GM23338 (cell line): ENCODE measurements around the gene BPIFB6.

Source experiments
- CTCF ChIP-seq, 2 experiments: fragments of 200-600 bp in 1 of 2; sonication (generic) in 1 of 2; conservative IDR thresholded peaks; 2 replicates each; pipeline versions ENCODE4 v1.5.1 to v1.6.1; 2016 to 2017; ENCODE audit warnings: antibody characterized with exemption in 2 of 2, low read depth in 2 of 2, mild to moderate bottlenecking in 2 of 2, moderate library complexity in 1 of 2
- EZH2 ChIP-seq: fragments of 200-600 bp; sonication (generic); IDR thresholded peaks from one replicate; pipeline ENCODE4 v1.8.0; 2017; ENCODE audit warnings: antibody characterized with exemption, mild to moderate bottlenecking, low read depth; ENCODE audit not compliant: unreplicated experiment
- EZH2phosphoT487 ChIP-seq: fragments of 200-600 bp; sonication (generic); IDR thresholded peaks from one replicate; pipeline ENCODE4 v1.8.1; 2018; ENCODE audit warnings: antibody characterized with exemption; ENCODE audit not compliant: unreplicated experiment
- POLR2AphosphoS5 ChIP-seq: IDR thresholded peaks from 2 replicates; pipeline ENCODE4 v1.6.1; 2016; ENCODE audit warnings: antibody characterized with exemption, low read depth

- TF ChIP-seq CTCF (conservative IDR thresholded peaks at IDR 0.05; ENCODE audit: low read depth in 2 of 2) (no peak), EZH2 (no peak), POLR2AphosphoS5 (no peak), EZH2phosphoT487 (no peak)
Observed at GRCh38 chr20:33071198-33071597, 39.8 kb downstream of the BPIFB6 start.
